D721Med (cell line): Measurements from ENCODE around the gene ELK4.

Source experiments
- DNase-seq: peaks from one replicate; pipeline ENCODE4 v3.0.0; 2011; ENCODE audit warnings: low spot score; ENCODE audit not compliant: insufficient read length
- FAIRE-seq: peaks from 2 replicates; lab custom pipeline; 2011; peaks lifted over from hg19 to GRCh38; lab: Jason Lieb, UNC
- TF ChIP-seq, protein P1 (sequence below): IDR thresholded peaks from 2 replicates; pipeline ENCODE4 v1.5.1; 2012; ENCODE audit warnings: mild to moderate bottlenecking, control low read depth; ENCODE audit not compliant: insufficient read depth; ENCODE audit errors: missing control alignments

ELK4 gene

DNA sequence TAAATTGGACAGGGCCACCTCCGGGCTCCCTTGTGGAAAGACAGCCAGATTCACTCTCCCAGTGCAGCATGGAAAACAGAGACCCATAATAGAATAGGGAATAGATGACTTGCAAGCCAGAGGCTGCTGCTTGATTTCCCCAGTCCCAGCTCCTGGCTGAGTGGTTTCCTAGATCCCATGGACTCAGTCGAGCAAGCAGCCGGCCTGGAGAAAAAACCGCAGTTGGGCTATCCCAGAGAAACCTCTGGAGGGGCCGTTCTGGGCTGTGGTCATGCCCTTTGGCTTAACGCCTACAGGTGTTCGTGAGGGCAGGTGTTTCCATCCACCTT lies 61.7 kb downstream of the ELK4 start:
- TF ChIP-seq, protein P1, sequence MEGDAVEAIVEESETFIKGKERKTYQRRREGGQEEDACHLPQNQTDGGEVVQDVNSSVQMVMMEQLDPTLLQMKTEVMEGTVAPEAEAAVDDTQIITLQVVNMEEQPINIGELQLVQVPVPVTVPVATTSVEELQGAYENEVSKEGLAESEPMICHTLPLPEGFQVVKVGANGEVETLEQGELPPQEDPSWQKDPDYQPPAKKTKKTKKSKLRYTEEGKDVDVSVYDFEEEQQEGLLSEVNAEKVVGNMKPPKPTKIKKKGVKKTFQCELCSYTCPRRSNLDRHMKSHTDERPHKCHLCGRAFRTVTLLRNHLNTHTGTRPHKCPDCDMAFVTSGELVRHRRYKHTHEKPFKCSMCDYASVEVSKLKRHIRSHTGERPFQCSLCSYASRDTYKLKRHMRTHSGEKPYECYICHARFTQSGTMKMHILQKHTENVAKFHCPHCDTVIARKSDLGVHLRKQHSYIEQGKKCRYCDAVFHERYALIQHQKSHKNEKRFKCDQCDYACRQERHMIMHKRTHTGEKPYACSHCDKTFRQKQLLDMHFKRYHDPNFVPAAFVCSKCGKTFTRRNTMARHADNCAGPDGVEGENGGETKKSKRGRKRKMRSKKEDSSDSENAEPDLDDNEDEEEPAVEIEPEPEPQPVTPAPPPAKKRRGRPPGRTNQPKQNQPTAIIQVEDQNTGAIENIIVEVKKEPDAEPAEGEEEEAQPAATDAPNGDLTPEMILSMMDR: no peak
- FAIRE-seq (no peak), DNase-seq (no peak)

DNA sequence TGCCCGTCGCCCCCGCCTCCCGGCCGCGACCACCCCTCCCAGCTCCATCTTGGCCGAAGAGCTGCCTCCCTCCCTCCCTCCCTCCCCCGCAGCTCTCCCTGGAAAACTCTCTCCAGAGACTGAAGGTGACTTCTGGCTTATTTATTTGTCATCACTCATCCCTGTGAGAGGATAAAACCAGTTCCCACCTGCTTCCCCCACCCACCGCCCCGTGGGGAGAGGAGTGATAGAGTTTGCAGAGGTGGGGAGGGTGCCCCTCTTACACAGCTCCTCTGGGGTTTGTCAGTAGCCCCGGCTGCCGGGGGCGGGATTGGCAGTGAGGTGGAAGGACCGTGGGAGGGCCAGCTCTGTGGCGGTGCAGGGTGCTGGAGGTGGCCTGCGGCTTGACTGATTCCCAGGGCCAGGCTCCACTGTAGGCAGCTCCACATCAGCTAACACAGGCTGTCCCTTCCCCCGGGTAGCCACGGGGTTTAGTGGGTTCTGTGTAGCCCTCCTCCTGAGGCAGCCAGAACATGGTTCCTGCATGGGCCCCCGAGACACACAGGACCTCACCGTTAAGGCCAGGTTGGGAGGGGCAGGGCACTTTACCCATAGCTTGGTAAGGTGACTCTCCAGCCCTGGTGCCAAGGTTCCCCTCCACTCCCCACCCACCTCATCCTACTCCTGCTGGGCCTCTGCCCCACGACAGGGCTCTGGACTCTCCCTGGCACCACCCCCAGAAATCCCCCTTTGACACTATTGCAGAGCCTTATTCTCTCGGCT lies 62.2 kb downstream of the ELK4 start:
- TF ChIP-seq, protein P1: no peak
- DNase-seq: no peak
- no peak for FAIRE-seq

DNA sequence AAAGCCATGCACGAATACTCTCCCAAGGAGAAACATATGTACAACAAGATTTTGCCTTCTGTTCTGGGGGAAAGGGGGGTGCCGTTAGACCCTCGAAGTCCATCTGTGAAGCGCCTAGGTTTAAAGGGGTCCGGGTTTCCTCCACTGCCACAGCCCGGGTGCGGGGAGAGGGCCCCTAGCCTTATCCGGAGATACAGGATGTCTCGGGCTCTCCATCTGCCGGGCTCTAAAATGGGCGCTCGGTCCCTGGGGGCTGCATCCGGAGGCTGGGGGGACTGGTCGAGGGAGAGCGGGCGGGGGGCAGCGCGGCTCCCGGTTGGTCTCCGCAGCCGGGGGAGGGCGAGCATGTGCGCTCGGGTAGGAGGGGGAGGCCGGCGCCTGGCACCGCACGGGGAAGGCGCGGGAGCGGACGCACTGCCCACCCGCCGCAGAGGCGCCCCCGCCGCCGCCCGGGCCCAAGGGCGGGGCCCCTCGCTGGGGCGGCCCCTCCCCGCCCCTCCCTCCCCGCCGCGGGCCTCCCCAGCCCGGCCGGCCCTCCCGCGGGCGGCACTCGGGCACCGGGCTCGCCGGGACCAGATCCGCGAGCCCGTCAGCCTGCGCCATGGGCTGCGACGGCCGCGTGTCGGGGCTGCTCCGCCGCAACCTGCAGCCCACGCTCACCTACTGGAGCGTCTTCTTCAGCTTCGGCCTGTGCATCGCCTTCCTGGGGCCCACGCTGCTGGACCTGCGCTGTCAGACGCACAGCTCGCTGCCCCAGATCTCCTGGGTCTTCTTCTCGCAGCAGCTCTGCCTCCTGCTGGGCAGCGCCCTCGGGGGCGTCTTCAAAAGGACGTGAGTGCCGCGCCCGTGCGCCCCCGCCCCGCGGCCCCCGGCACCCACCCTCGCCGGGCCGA lies 63.1 kb downstream of the ELK4 start:
- DNase-seq: no peak
- TF ChIP-seq, protein P1: peak; percentile 34
- FAIRE-seq: no peak

DNA sequence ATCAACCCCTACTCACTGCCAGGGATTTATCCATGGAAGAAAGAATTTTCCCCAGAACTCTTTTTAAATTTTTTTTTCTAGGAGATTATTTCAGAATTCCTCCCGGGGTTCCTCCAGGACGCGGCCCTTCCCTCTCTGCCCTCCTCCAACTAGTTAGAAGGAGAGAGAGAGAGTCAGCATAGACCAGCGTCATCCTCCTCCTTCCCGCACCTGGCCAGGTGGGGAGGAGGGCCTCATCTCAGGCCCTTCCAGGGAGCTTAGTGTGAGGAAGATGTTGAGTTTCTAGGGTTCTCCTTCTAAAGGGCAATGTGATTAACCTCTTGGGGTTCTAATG lies 63.7 kb downstream of the ELK4 start:
- TF ChIP-seq, protein P1: no peak
- DNase-seq (no peak), FAIRE-seq (no peak)

DNA sequence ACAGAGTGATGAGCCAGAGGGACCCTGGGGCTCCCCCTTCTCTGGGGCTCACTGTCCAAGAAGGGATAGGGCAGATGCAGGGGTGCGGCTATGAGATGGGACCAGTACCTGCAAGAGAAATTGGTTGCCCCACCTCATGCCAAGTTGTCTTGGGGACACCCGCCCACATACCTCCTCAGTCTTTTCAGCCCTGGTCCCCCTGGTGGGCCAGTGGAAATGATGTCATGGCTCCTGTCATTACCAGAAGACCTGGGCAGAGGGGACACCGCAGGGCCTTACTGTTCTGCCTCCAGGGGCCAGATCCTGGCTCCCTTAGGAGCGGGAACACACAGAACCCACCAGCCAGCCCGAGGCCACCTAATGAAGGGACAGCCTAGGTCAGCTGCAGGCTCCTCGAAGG lies 64.1 kb downstream of the ELK4 start:
- TF ChIP-seq, protein P1: no peak
- FAIRE-seq: no peak
- no peak for DNase-seq

DNA sequence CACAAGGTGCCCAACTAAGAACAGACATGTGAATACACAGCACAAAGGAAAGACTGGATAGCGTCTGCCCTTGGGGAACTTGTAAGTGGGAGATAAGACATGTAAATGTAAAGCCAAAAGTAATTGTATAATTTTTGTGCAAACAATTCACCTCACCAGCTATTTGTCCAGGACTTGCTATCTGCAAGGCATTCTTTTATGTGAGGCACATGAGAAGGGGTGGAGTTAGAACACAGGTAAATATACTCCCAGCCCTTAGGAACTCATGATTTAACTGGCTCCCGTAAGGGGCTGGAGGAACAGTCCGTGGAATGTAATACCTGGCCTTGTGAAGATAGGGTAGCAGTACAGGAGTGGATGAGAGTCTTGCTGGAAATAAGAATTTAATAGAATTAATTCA lies 66.0 kb downstream of the ELK4 start:
- FAIRE-seq (no peak), DNase-seq (no peak)
- TF ChIP-seq, protein P1: no peak

DNA sequence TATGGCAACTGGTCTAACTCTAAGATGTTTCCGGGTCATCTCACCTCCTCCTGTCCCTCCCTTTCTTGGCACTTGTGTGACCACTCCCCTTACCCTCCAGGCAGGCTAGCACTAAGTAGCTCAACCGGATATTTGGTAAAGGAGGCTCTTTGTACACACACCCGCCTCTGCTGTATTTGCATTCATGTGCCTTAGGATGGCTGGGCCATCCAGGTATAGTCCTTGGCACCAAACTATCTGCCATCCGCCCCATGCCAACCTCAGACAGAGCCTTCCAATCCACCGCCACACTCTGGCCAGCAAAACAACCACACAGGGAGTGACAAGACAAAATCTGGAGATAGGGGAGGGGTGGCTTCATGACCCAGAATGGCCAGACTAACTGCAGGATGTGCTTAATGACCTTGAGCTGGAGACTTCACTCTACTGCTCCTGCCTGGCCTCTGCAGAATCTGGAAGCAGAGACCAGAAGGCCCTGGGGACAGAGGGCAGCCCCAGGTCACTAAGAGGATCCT lies 67.8 kb downstream of the ELK4 start:
- TF ChIP-seq, protein P1: no peak
- DNase-seq: no peak
- no peak for FAIRE-seq
